Right cardiac atrium (tissue), 5 donors: ENCODE results near the gene CSNK2A1. TPM values are rescaled to one million over a fixed set of nuclear protein-coding genes. Genes with fewer than 3 reads are reported as not detected.
A peak's percentile ranks its signal among the peaks of the same experiment; 100 is the strongest.

ENCODE experiments used
- ATAC-seq, 2 donors: fragments of 200-7000 bp; cut with Tn5 transposase; one replicate each; pipeline versions ENCODE4 v1.8.0 to v1.9.1; 2020; ENCODE audit warnings: moderate library complexity in 2 of 2, mild to moderate bottlenecking in 1 of 2
- DNase-seq, 3 donors: peaks; one replicate each; pipeline ENCODE4 v3.0.0-alpha.2; 2020
- H3K27ac ChIP-seq: one replicate; pipeline ENCODE4 v1.5.1; 2013; ENCODE audit warnings: mild to moderate bottlenecking, low read length, control low read depth, moderate library complexity
- H3K27me3 ChIP-seq: one replicate; pipeline ENCODE4 v1.6.1; 2013; ENCODE audit not compliant: control insufficient read depth, insufficient read depth
- H3K4me1 ChIP-seq: one replicate; pipeline ENCODE4 v1.6.1; 2013; ENCODE audit warnings: low read length; ENCODE audit not compliant: control insufficient read depth, insufficient read depth
- H3K4me3 ChIP-seq: one replicate; pipeline ENCODE4 v1.5.1; 2013; ENCODE audit warnings: low read length, control low read depth
- H3K9me3 ChIP-seq: one replicate; pipeline ENCODE4 v1.6.1; 2013; ENCODE audit warnings: low read length; ENCODE audit not compliant: control insufficient read depth
- WGBS: extraction: QIAGEN DNeasy Blood & Tissue Kit; methylation state at CpG from one replicate; pipeline ENCODE4 v1.1.7; 2013; 5-methylcytosine and 5-hydroxymethylcytosine counted together
- intact Hi-C, 4 donors: fragments of 100-400 bp; cut with DNase I; formaldehyde crosslinking; loops; one replicate each; pipeline versions ENCODE4 v1.11.0 to v1.14.0; 2022 to 2023
- polyA plus RNA-seq: library from polyadenylated mRNA; stranded (reverse); fragments of 200-250 nt; gene quantifications from one replicate; pipeline ENCODE4 v1.2.3, GENCODE V29; 2013
- total RNA-seq, 4 donors: library from RNA; stranded (reverse); fragmentation: NEBNext Ultra II Directional; extraction: Animal tissue kit (Norgen Biotek cat#: 25700); gene quantifications; one replicate each; pipeline ENCODE4 v1.2.1, GENCODE V29; 2021
- donor health status: healthy with polysubstance abuse.
- donor health status: DM: no; HTN: yes; CAD: no.
- donor health status: DM: no; HTN: no; CAD: no.
- donor health status: DM: no; HTN: yes; CAD: no; lungs with severe emphysema.
- donor health status: DM: yes; HTN: yes; CAD: no.

CSNK2A1 gene
- total and polyA plus RNA-seq, 5 donors = 36.8 to 118 (median 108) TPM

GRCh38 chr20:547394-547793, 3.8 kb upstream of the CSNK2A1 start:
- ATAC-seq = no peak
- 97% methylated on average over 1 of the region's 1 CpG for WGBS

GRCh38 chr20:546353-546752, 2.8 kb upstream of the CSNK2A1 start:
- Histone ChIP-seq H3K4me3 (no peak overlapping the region), H3K9me3 (no peaks in the 10 kb centered on the region), H3K27me3 (no peaks in the 10 kb centered on the region), H3K4me1 (peaks cover 3% of the 10 kb centered on the region), H3K27ac (no peak overlapping the region)
- ATAC-seq (no peak), DNase-seq (no peak)
- intact Hi-C loops = no loop called here
- WGBS = 88% methylated on average over 3 of the region's 3 CpGs

More at GRCh38 chr20:547394-547793, 3.8 kb upstream of the CSNK2A1 start:
- H3K4me3 ChIP-seq = no peak overlapping the region
- peaks cover 2% of the 10 kb centered on the region for H3K27me3 ChIP-seq
- no peaks in the 10 kb centered on the region for H3K4me1 ChIP-seq
- intact Hi-C loops = no loop called here
- H3K9me3 ChIP-seq = no peaks in the 10 kb centered on the region
- no peak overlapping the region for H3K27ac ChIP-seq
- DNase-seq = no peak

GRCh38 chr20:544153-544725, 649 bp upstream of the CSNK2A1 start:
- no peak for DNase-seq
- peaks cover 3% of the 10 kb centered on the region for H3K4me1 ChIP-seq
- H3K27me3 ChIP-seq = no peaks in the 10 kb centered on the region
- no peak overlapping the region for H3K27ac ChIP-seq
- intact Hi-C loops = no loop called here
- WGBS = 50% methylated on average over 6 of the region's 6 CpGs
- H3K4me3 ChIP-seq = peak overlapping the region; percentile 92
- H3K9me3 ChIP-seq = no peaks in the 10 kb centered on the region
- peak; percentile 1 to 4 for ATAC-seq

GRCh38 chr20:542777-543368, 717 bp downstream of the CSNK2A1 start:
- Histone ChIP-seq H3K4me3 (peak overlapping the region; percentile 92), H3K27ac (no peak overlapping the region), H3K9me3 (no peaks in the 10 kb centered on the region), H3K27me3 (no peaks in the 10 kb centered on the region), H3K4me1 (peaks cover 8% of the 10 kb centered on the region)
- peak; percentile 35 to 71 (median 65) for DNase-seq
- peak; percentile 8 to 23 for ATAC-seq
- intact Hi-C loops = no loop called here
- WGBS = under 1% methylated on average over 12 of the region's 12 CpGs

DNA sequence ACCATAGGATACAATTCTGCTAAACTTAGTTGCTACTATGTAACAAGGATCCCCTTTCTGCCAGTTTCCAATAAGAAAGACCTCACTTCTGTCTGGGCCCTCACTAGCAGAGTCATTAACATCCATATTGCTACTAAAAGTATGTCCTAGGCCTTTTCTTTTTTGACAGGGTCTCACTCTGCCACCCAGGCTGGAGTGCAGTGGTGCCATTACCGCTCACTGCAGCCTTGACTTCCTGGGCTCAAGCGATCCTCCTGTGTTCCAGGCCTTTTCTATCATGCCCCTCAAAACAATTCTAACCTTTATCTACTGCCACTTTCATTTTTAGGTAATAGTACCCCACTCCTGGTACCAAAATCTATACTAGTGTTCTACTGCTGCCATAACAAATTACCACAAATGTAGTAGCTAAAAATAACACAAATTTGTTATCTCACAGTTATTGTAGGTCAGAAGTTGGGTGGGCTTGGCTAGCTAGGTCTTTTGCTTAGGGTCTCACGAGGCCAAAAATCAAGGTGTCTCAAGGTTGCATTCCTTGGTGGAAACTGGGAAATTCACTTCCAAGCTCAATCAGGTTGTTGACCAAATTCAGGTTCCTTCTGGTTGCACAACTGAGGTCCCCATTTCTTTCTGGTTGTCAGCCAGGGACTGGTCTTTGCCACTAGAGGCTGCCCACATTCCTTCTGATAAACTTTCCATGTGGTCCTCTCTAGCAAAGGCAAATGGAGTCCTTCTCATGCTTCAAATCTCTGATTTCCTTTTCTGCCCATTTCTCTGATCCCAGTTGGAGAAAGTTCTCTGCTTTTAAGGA, 3.0 kb downstream of the CSNK2A1 start:
- intact Hi-C loops = no loop called here
- Histone ChIP-seq H3K4me3 (no peak overlapping the region), H3K4me1 (peaks cover 10% of the 10 kb centered on the region), H3K27ac (no peak overlapping the region), H3K27me3 (no peaks in the 10 kb centered on the region), H3K9me3 (no peaks in the 10 kb centered on the region)
- no peak for DNase-seq
- ATAC-seq = no peak
- WGBS = 98% methylated on average over 3 of the region's 3 CpGs

GRCh38 chr20:539848-540247, 3.7 kb downstream of the CSNK2A1 start:
- Histone ChIP-seq H3K27me3 (no peaks in the 10 kb centered on the region), H3K4me1 (peaks cover 10% of the 10 kb centered on the region), H3K9me3 (no peaks in the 10 kb centered on the region), H3K4me3 (peak overlapping the region; percentile 18), H3K27ac (no peak overlapping the region)
- WGBS = 25% methylated on average over 2 of the region's 2 CpGs
- intact Hi-C loops = no loop called here
- DNase-seq (no peak), ATAC-seq (no peak)

GRCh38 chr20:539191-539590, 4.4 kb downstream of the CSNK2A1 start:
- Histone ChIP-seq H3K27ac (no peak overlapping the region), H3K4me1 (peaks cover 12% of the 10 kb centered on the region), H3K27me3 (no peaks in the 10 kb centered on the region), H3K4me3 (peak overlapping the region; percentile 18), H3K9me3 (no peaks in the 10 kb centered on the region)
- intact Hi-C loops = no loop called here
- DNase-seq = no peak
- WGBS = 57% methylated on average over 2 of the region's 2 CpGs
- no peak for ATAC-seq

- Histone ChIP-seq H3K27ac (no peak overlapping the region), H3K4me3 (no peak overlapping the region), H3K4me1 (peaks cover 12% of the 10 kb centered on the region), H3K9me3 (no peaks in the 10 kb centered on the region), H3K27me3 (no peaks in the 10 kb centered on the region)
- WGBS = 87% methylated on average over 6 of the region's 6 CpGs
- no peak for ATAC-seq
- no peak for DNase-seq
- intact Hi-C loops = no loop called here
Measured at GRCh38 chr20:537983-538382, 5.6 kb downstream of the CSNK2A1 start.

- Histone ChIP-seq H3K27me3 (no peaks in the 10 kb centered on the region), H3K4me1 (peaks cover 9% of the 10 kb centered on the region), H3K9me3 (no peaks in the 10 kb centered on the region), H3K27ac (no peak overlapping the region), H3K4me3 (no peak overlapping the region)
- intact Hi-C loops = no loop called here
- WGBS = 32% methylated on average over 7 of the region's 7 CpGs
- ATAC-seq = no peak
- DNase-seq = no peak
Measured at GRCh38 chr20:536426-537010, 7.1 kb downstream of the CSNK2A1 start.

DNA sequence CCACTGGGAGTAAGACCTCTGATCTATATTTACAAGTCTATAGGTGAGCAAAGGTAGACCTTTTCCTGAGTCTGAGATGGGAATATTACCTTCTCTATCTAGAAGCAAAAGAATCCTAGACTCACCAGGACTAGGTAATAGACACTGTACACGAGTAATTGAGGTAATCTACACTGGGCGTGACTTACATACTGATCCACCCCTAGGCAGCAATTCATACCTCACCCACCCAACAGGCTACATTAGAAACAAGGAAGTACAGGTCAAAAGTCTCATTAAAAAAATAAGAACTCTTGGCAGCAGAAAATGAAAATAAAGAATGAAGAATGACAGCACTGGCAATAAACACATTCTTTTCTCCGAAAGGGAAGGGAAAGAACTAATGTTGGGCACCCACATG, 7.6 kb downstream of the CSNK2A1 start:
- H3K27ac ChIP-seq = no peak overlapping the region
- no peak overlapping the region for H3K4me3 ChIP-seq
- 34% methylated on average over 3 of the region's 3 CpGs for WGBS
- no peaks in the 10 kb centered on the region for H3K27me3 ChIP-seq
- ATAC-seq (peak; percentile 61 to 74), DNase-seq (no peak)
- H3K4me1 ChIP-seq = peaks cover 9% of the 10 kb centered on the region
- H3K9me3 ChIP-seq = no peaks in the 10 kb centered on the region
- intact Hi-C loops = no loop called here

- ATAC-seq (no peak), DNase-seq (no peak)
- no peaks in the 10 kb centered on the region for H3K9me3 ChIP-seq
- WGBS = 85% methylated on average over 5 of the region's 5 CpGs
- no peaks in the 10 kb centered on the region for H3K27me3 ChIP-seq
- peaks cover 6% of the 10 kb centered on the region for H3K4me1 ChIP-seq
- intact Hi-C loops = no loop called here
- no peak overlapping the region for H3K4me3 ChIP-seq
- no peak overlapping the region for H3K27ac ChIP-seq
Measured at GRCh38 chr20:533526-533925, 10.1 kb downstream of the CSNK2A1 start.
